Fibroblast of lung (primary cell): ENCODE data around the gene HTT.

Experiments
- EZH2 ChIP-seq: IDR thresholded peaks from 2 replicates; pipeline ENCODE4 v1.5.1; 2012; ENCODE audit warnings: low read length, control low read depth, mild to moderate bottlenecking; ENCODE audit errors: missing control alignments
- TF ChIP-seq, protein P1 (sequence below), 2 donors: IDR thresholded peaks in 1 of 2; conservative IDR thresholded peaks in 1 of 2; 1 replicate in 1 of 2; 2 replicates in 1 of 2; pipeline ENCODE4 v1.5.1; 2011 to 2012; ENCODE audit warnings: low read length in 2 of 2, control low read depth in 1 of 2, inconsistent platforms in 1 of 2, low read depth in 1 of 2, mild to moderate bottlenecking in 1 of 2

GRCh38 chr4:3039706-3040366 lies 34.6 kb upstream of the HTT start:
- TF ChIP-seq, protein P1, sequence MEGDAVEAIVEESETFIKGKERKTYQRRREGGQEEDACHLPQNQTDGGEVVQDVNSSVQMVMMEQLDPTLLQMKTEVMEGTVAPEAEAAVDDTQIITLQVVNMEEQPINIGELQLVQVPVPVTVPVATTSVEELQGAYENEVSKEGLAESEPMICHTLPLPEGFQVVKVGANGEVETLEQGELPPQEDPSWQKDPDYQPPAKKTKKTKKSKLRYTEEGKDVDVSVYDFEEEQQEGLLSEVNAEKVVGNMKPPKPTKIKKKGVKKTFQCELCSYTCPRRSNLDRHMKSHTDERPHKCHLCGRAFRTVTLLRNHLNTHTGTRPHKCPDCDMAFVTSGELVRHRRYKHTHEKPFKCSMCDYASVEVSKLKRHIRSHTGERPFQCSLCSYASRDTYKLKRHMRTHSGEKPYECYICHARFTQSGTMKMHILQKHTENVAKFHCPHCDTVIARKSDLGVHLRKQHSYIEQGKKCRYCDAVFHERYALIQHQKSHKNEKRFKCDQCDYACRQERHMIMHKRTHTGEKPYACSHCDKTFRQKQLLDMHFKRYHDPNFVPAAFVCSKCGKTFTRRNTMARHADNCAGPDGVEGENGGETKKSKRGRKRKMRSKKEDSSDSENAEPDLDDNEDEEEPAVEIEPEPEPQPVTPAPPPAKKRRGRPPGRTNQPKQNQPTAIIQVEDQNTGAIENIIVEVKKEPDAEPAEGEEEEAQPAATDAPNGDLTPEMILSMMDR (conservative IDR thresholded peaks at IDR 0.05 in 1 of 2, IDR thresholded peaks at IDR 0.05 in 1 of 2; ENCODE audit: low read depth in 1 of 2, low read length in 2 of 2) = no peak
- no peak for TF ChIP-seq EZH2
